Mesangial cell (primary cell): ENCODE results near the gene CCDC71. TPM values are rescaled to one million over a fixed set of nuclear protein-coding genes. Genes with fewer than 3 reads are reported as not detected.

Experiments used
- total RNA-seq: library from RNA; depleted of rRNA; stranded (reverse); fragments of >200 nt; gene quantifications from 2 replicates; pipeline ENCODE4 v1.2.3, GENCODE V29; 2015

CCDC71 gene
- 32.4 and 33.2 TPM in 2 replicates for total RNA-seq

DNA sequence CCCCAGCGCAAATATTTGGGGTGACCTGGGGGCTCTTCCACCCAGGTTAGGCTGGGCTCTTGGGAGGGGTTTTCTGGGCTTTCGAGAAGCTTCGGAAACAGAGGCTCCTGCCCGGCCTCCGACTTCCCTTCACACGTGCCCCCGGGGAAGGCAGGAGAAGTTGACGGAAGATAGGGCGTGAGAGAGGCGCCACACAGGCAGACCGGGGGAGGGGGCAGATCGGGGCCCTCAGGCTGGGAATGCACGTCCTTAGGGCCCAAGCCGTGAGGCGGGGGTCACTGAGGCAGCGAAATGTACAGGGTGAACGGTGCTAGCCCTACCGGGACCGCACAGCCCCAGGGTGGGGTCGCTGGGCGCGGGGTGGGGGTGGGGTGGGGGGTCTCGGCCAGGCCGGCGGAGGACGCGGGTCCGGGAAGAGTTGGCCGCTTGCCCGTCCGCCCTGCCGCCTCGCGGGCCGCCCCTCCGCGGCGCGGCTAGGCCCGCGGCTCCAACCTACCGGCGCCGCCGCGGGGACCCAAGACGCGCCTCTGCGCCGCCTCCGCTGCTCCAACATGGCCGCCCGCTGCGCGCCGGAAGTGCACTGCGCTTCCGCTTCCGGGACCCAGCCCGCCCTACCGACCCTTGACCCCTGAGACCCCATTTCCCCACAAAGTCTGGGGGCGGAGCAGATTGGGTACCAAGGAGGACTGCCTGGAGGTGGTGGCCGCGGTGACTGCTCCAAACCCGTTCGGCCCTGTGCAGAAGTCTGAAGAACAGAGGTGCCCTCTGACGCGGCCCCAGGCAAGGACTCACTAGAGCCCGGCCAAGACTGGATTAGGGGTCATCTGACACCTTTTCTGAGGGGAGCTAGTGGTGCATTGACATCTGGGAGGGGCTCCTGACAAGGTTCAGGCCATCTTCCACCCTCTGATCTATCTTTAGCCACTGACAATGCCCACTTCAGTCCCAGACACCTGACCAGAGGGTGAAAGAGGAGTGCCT is at the start of gene CCDC71:
CCDC71 (minus strand) TSS at position 561 of the 981 bp plus-strand sequence. CDS start 2,123 bp downstream, outside the sequence.

GRCh38 chr3:49171119-49171774 is 5.1 kb upstream of the CCDC71 start, which contains the start of gene KLHDC8B:
Gene KLHDC8B (plus strand): TSS chr3:49171598. CDS start chr3:49172770, 1,172 bp downstream.

GRCh38 chr3:49132437-49133225 is 33.5 kb downstream of the CCDC71 start, which contains the start of gene LAMB2:
Gene LAMB2 (minus strand): TSS chr3:49133050. CDS start chr3:49132867, 183 bp downstream.

DNA sequence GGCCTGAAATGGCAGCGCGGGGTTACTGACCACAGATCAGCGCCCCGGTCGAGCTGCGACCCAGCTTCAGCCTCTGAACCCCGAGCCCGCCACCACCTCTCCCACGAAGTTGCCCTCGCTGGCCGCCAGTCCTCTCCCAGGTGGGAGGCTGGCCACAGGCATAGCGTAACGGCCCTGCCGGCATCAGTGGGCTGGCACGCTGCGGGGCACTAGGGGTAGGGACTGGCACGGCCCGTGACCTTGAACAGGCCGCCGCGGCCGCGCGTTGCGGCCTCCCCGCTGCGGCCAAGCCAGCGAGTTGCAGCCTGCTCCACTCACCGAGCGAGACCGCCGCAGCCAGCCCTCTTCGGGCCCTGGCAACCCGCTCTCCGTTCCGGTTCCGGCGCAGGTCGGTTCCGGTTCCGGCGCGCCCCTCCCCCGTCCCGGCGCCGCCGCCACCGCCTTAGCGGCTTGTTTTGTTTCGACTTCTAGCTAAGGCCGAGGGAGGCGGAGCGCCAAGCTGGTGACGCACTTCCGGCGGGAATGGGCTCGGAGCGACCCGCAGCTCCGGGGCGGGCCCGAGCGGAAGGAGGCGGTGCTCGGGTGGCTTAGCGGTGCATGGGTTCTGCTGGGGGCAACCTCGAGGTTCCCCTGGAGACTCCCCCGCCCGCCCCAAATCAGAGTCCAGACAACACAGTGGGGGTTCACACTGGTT is 45.5 kb downstream of the CCDC71 start, which contains the start of gene USP19:
USP19 (minus strand) TSS at position 386 of the 694 bp plus-strand sequence. CDS start 1,678 bp downstream, outside the sequence.

Other genes starting within 250 kb of the CCDC71 start
- gene ARIH2, start 247.5 kb downstream of the CCDC71 start, total RNA-seq: 72.1 and 85.6 TPM in 2 replicates
- gene P4HTM, start 176.1 kb downstream of the CCDC71 start, total RNA-seq: 16.3 and 82.8 TPM in 2 replicates
- 89.0 and 128 TPM in 2 replicates for gene WDR6, start 158.9 kb downstream of the CCDC71 start, total RNA-seq
- gene DALRD3, start 147.8 kb downstream of the CCDC71 start, total RNA-seq: 57.8 and 89.2 TPM in 2 replicates
- gene NDUFAF3, start 144.2 kb downstream of the CCDC71 start, total RNA-seq: 212 and 249 TPM in 2 replicates
- 182 and 193 TPM in 2 replicates for gene IMPDH2, start 136.9 kb downstream of the CCDC71 start, total RNA-seq
- 70.0 and 78.2 TPM in 2 replicates for gene QRICH1, start 72.3 kb downstream of the CCDC71 start, total RNA-seq
- 362 and 497 TPM in 2 replicates for gene QARS1, start 61.6 kb downstream of the CCDC71 start, total RNA-seq
- gene USP19, start 45.5 kb downstream of the CCDC71 start, total RNA-seq: 38.1 and 55.4 TPM in 2 replicates
- 209 and 412 TPM in 2 replicates for gene LAMB2, start 33.3 kb downstream of the CCDC71 start, total RNA-seq
- 10.1 and 37.6 TPM in 2 replicates for gene KLHDC8B, start 5.3 kb upstream of the CCDC71 start, total RNA-seq
- 0.33 and 0.76 TPM in 2 replicates for gene C3orf62, start 110.9 kb upstream of the CCDC71 start, total RNA-seq
- 12.5 and 15.1 TPM in 2 replicates for gene USP4, start 173.7 kb upstream of the CCDC71 start, total RNA-seq
- gene GPX1, start 192.0 kb upstream of the CCDC71 start, total RNA-seq: 516 and 726 TPM in 2 replicates
- gene RHOA, start 245.6 kb upstream of the CCDC71 start, total RNA-seq: 330 and 483 TPM in 2 replicates
- gene TCTA, start 246.1 kb upstream of the CCDC71 start, total RNA-seq: 15.2 and 17.7 TPM in 2 replicates